Heart left ventricle (tissue), 13 donors: ENCODE results near the gene ALG8.

Experiments used
- POLR2A ChIP-seq, 2 donors: fragments of 450-650 bp; IDR thresholded peaks; one replicate each; pipeline ENCODE4 v1.6.1; 2017; ENCODE audit warnings: antibody characterized with exemption in 2 of 2, mild to moderate bottlenecking in 2 of 2, moderate library complexity in 2 of 2
- TF ChIP-seq, protein P1 (sequence below), 12 donors: fragments of 200-600 bp; sonication (generic) in 4 of 12; IDR thresholded peaks; one replicate each; pipeline versions ENCODE4 v1.5.0 to v1.8.0; 2018 to 2022; ENCODE audit warnings: antibody characterized with exemption in 12 of 12, mild to moderate bottlenecking in 5 of 12
- donor health status: ischemic (EF 13 %, LVEDD 7.1; RV severe dilation, severe dysfunction).
- donor health status: DM: no; HTN: yes; CAD: no.
- donor health status: DM: no; HTN: no; CAD: no.
- donor health status: ischemic (EF 25% LVEDD 6.9; RV normal size, moderate dysfunction).
- donor health status: ischemic (EF 25% LVEDD 5.7; RV mildly dilated, moderate dysfunction).
- donor health status: ischemic (EF 35%, LVEDD 5.7; RV mildly dilated, moderate dysfunction).
- donor health status: nonischemic (EF 11% LVEDD 7.7; RV severe dilation, severe dysfunction).
- donor health status: DM: yes; HTN: yes; CAD: no.
- donor health status: PGD.
- donor health status: ischemic (EF 29% LVEDD 5.4; RV normal size, mild dysfunction).
- donor health status: nonischemic (EF 23%, LVEDD 6.1; RV moderate dilation, normal function).

DNA sequence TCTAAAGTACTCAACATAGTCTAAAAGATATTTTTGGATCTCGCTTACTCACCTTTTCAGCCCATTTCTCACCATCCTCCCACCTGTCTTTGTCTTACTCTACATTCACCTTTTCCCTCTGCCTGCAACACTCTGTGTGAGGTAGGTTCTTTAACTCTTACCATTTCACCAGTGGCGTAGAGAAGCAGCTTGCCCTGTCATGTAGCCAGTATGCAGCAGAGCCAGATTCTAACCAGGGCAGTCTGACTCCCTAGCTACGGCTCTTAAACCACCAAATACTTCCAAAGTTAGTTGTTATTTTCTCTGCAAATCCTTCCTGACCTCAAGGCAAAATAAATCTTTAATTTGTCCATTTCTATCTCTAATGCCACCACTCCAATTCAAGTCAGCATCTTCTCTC, 7.5 kb downstream of the ALG8 start:
- TF ChIP-seq, protein P1, sequence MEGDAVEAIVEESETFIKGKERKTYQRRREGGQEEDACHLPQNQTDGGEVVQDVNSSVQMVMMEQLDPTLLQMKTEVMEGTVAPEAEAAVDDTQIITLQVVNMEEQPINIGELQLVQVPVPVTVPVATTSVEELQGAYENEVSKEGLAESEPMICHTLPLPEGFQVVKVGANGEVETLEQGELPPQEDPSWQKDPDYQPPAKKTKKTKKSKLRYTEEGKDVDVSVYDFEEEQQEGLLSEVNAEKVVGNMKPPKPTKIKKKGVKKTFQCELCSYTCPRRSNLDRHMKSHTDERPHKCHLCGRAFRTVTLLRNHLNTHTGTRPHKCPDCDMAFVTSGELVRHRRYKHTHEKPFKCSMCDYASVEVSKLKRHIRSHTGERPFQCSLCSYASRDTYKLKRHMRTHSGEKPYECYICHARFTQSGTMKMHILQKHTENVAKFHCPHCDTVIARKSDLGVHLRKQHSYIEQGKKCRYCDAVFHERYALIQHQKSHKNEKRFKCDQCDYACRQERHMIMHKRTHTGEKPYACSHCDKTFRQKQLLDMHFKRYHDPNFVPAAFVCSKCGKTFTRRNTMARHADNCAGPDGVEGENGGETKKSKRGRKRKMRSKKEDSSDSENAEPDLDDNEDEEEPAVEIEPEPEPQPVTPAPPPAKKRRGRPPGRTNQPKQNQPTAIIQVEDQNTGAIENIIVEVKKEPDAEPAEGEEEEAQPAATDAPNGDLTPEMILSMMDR (IDR thresholded peaks at IDR 0.05), result no peak
- TF ChIP-seq POLR2A (IDR thresholded peaks at IDR 0.05), result no peak
